NCI-H524 (cell line): Measurements from ENCODE around the gene CHRM5.
"Not testable (repeated sequence)": the region's sequence is repeated elsewhere in the genome, so short reads cannot be mapped to it uniquely, and the experiment has no call there.

Source experiments
- DNase-seq, 2 experiments: peaks; one replicate each; lab custom pipeline; 2025; lab: John Stamatoyannopoulos, UW

The CHRM5 gene

DNA sequence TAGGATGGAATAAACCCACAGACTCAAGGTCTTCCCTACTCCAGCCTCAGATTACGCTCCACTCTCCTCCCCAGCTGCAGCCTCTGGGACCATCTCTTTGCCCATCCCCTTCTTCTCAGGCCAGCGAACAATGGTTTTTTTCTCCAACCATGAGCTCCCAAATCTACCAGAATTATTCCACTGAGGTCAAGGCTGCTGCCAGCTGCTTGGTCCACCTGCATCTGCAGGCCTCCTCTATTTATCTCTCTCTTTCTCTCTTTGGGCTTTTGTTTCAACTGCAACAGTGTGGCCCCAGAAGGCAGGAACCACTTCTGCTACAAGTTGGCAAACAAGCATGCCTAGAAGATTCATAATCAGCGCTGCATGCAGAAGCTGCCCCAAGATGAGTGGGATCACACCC lies 19.1 kb downstream of the CHRM5 start:
- DNase-seq: no peak

DNA sequence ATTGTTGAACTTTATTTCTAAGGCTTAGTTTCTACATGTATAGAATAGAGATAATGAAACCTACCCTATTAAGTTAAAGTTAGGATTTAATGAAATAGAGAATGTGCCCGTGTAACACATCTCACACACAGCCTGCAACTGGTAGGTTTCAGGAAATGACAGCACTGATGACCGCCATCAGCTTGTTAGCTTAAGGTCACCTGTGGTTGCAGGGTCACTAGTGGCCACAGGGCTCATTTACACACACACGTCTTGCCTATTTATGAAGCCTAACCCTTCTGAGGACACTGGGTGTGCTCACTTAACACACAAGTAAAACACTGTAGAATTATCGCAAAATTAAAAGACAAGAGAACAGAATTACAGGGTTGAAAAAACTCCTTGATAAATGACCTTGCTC lies 20.1 kb downstream of the CHRM5 start:
- DNase-seq: no peak

DNA sequence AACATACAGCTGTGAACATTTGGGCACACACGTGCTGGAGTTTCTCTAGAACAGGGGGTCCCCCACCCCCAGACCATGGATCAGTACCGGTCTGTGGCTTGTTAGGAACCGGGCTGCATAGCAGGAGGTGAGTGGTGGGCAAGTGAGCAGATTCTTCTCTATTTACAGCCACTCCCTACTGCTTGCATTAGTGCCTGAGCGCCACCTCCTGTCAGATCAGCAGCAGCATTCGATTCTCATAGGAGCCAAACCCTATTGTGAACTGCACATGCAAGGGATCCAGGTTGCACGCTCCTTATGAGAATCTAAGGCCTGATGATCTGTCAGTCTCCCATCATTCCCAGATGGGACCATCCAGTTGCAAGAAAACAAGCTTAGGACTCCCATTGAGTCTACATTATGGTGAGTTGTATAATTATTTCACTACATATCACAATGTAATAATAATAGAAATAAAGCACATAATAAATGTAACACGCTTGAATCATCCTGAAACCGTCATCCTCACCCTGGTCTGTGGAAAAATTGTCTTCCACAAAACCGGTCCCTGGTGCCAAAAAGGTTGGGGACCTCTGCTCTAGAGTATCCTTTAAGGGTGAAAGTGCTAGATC lies 25.8 kb downstream of the CHRM5 start:
- peak; percentile 6 to 59 for DNase-seq

DNA sequence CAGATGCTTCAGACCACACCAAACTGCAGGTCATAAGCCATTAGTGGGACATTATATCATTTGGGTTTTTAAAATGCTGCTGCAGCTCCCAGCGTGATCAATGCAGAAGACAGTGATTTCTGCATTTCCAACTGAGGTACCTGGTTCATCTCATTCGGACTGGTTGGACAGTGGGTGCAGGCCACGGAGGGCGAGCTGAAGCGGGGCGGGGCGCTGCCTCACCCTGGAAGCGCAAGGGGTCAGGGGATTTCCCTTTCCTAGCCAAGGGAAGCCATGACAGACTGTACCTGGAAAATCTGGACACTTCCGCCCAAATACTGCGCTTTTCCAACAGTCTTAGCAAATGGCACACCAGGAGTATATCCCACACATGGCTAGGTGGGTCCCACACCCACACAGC lies 27.4 kb downstream of the CHRM5 start:
- not testable (repeated sequence) for DNase-seq

DNA sequence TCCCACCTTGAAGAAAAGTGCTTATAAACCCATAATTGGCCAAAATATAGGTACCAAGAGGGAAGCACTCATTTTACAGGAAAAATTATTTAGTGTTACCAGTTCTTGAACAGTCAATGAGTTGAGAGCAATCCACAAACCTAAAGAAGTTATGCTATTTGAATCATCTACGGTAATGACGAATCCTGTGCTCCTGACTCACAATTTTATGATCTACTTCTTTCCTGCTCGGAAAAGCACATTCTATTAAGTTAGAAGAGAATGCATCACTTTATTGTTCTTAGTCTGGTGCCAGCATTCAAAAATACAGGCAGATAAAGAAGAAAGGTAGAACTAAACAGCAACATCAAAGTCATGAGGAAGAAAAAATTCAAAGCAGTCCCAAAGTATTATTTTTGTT lies 33.2 kb downstream of the CHRM5 start:
- no peak for DNase-seq

DNA sequence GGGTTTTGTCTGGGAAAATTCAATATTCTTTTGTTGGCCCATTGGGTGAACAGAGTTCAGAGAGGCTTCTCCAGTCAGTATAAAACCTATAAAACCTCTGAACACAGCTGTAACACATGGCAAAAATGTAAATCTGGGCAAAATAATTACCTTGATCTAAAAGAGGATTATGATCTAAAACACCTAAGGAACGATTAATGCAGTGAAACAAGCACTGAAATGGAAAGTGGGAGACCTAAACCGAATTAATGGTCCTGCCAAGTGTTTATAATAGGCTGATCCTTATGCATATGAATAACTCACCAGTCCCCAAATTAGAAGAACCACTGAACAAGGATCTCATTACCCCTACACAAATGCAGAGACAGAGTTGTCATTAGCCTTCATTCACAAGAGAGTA lies 38.1 kb downstream of the CHRM5 start:
- DNase-seq: peak in 1 of 2 experiments; percentile 64

DNA sequence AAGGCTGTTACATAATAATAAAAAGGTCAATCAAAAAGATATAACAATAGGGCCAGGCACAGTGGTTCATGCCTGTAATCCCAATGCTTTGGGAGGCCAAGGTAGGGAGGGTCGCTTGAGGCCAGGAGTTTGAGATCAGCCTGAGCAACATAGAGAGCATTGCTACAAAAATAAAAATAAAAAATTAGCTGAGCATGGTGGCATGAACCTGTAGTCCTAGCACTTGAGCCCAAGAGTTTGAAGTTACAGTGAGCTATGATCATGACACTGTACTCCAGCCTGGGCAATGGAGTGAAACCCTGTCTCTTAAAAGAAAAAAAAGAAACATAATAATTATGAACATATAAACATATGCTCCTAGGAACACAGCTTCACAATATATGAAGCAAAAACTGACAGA lies 41.4 kb downstream of the CHRM5 start:
- no peak for DNase-seq

DNA sequence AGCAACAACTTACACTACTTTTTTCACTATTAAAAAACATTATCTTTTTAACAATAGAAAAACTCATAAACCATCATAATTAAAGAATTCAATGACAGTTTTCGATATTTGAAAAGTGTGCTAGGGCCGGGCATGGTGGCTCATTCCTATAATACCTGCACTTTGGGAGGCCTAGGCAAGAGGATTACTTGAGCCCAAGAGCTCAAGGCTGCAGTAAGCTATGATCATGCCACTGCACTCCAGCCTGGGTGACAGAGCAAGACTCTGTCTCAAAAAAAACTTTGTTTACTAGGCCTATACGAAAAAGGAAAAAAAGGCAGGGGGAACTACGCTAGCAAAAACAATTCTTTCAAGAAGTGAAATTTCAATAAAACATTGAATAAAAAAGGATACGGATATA lies 42.6 kb downstream of the CHRM5 start:
- DNase-seq: no peak

DNA sequence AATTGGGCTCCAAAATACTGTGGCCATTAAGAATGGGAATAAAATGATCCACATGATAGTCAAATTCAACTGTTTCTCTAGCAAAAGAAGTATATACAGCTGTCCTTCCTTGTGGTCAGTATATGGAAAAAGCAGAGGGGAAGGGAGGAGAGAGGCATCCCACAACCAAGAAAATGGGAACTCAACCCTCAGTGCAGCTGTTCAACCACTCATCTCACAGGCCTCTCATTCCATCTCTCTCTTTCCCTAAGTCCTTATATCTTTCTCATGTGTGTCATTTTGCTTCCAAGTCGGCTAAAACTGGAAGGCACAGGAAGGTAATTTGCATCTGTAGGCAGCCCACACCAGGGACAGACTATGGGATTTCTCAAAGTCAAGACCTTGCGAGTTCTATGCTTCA lies 43.2 kb downstream of the CHRM5 start:
- no peak for DNase-seq

DNA sequence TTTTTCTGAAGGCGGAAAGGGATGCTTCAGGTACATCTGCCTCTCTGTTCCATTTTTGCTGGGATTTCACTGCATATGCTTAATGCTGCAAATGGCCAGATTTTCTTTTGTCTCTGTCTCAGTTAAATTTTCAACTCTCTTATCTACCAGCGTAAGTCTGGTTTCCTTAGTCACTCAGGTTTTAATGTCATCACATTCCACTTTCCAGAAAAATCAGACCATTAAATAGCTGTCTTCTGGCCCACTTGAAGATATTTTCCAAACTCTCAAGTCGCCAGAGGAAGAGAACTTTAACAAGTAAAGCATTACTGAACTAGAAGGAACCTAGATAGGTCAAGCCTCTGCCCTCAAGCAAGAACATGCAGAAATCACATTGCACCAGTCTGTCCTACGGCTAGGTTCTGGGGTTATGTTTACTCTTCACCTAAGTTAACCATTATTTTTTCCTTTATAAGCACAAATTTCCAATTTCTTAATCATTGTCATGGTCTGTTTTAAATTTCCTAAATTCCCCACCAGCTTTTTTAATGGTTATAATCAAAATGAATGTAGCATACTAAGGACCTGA lies 44.2 kb downstream of the CHRM5 start:
- DNase-seq: no peak

DNA sequence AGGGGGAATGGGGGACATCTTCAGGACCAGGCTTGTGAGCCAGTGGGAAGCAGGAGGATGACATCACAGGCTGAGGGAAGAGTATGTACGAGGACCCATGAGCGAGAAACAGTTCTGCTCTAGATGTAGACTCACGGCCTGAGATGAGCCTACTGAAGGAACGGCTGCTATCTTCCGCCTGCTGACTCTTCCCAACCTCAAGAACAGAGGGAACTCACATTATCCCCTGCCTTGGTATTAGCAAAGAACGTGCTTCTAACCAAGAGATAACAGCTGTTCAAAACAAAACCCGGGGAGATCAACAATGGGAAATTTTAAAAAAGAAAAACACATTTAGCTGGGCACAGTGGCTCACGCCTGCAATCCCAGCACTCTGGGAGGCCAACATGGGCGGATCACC lies 45.4 kb downstream of the CHRM5 start:
- DNase-seq: no peak

DNA sequence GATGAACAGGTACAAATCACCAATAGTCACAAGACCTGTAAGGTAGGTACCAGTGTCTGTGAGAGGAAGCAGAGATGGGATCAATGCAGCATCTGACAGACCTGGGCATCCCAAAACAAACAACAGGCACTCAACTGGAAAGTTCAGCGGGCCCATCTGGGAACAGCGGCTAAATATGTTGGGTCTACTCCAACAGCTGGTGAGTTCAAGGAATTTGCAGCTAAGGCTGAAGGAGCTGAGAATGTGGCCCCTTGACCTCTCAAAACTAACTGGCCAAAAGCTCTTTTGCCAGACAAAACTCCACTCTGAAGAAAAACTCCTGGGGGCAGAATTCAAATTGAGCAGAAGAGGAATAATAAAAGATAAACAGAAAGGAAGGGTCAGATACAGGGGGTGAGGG lies 46.3 kb downstream of the CHRM5 start:
- no peak for DNase-seq

DNA sequence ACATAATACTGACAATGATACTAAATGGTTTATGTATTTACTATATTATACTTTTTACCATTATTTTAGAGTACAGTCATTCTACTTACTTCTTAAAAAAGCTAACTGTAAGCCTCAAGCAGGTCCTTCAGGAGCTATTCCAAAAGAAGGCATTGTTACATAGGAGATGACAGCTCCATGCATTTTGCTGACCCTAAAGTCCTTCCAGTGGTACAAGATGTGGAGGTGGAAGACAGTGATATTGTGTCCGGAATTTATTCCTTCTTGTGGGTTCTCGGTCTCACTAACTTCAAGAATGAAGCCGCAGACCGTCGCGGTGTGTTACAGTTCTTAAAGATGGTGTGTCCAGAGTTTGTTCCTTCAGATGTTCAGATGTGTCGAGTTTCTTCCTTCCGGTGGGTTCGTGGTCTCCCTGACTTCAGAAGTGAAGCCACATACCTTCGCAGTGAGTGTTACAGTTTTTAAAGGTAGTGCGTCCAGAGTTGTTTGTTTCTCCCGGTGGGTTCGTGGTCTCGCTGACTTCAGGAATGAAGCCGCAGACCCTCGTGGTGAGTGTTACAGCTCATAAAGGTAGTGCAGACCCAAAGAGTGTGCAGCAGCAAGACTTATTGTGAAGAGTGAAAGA lies 49.8 kb downstream of the CHRM5 start:
- no peak for DNase-seq

DNA sequence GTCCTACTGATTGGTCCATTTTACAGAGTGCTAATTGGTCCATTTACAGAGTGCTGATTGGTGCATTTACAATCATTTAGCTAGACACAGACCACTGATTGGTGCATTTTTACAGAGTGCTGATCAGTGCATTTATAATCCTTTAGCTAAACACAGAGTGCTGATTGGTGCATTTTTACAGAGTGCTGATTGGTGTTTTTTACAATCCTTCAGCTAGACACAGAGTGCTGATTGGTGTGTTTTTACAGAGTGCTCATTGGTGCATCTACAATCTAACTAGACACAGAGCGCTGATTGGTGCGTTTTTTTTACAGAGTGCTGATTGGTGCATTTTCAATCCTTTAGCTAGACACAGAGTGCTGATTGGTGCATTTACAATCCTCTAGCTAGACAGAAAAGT lies 50.4 kb downstream of the CHRM5 start:
- not testable (repeated sequence) for DNase-seq

DNA sequence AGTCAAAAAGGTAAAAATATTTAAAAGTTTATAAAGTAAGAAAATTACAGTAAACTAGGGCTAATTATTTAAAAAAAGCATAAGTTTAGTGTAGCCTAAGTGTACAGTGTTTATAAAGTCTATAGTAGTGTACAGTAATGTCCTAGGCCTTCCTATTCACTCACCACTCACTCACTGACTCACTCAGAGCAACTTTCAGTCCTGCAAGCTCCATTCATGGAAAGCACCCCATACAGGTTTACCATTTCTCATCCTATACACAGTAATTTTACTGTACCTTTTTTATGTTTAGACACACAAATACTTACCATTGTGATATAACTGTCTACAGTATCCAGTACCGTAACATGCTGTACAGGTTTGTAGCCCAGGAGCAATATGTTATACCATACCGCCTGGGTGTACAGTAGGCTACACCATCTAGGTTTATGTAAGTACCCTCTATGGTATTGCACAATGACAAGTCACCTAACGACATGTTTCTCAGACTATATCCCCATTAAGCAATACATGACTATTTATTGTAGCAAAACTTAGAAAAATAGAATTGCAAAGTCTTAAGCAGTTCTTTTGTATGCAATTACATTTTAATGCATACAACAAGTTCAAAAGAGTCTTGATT lies 51.2 kb downstream of the CHRM5 start:
- DNase-seq: no peak

DNA sequence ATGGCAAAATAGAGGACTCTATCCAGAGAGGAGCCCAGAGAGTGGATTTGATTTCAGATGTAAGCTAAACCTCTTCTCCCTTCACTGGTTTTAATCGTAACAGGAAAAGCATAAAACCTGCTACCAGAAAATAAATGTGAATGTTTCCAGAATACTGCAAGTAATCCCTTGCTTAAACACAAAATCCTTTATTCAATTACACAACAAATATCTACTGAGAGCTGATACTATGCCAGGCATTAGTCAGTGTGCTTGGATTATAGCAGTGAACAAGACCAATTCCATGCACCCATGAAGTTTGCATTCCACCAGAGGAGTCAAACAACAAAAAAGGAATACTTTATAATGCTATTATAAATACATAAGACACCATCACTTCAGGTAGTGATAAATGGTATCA lies 55.6 kb downstream of the CHRM5 start:
- DNase-seq: no peak

DNA sequence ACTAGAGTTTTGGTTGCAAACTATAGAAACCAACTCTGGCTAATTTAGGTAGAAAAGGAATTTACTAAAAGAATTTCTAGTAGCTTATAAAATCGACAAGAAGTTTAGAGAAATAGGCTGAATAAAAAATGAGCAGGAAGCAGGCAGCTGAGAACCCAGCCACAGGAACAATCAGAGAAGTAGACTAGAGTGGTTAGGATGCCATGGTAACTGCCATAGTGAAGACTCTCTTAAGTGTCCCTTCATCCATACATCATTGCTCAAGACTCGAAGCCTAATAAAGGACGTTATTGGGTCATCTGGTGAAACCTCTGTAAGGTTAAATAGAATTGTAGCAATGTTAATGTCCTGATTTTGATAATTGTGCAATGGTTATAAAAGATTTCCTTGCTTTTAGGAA lies 57.0 kb downstream of the CHRM5 start:
- DNase-seq: no peak

DNA sequence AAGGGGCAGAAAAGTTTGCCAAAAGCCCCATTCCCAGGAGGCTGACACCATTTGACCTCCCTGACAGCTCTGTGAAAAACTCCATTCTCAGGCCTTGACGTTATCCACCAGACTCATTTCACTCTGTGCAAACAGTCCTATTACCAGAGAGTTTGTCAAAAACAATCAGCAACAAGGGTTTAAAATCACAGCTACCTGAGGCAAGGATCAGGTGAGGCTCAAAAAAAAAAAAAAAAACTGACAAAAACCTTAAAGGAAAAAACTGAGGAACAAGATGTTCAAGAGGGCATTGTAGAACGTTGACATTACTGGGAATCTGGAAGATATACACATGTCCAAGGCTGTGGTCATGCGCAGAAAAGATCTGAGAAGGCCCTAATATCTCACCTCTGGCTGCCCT lies 59.3 kb downstream of the CHRM5 start:
- no peak for DNase-seq

DNA sequence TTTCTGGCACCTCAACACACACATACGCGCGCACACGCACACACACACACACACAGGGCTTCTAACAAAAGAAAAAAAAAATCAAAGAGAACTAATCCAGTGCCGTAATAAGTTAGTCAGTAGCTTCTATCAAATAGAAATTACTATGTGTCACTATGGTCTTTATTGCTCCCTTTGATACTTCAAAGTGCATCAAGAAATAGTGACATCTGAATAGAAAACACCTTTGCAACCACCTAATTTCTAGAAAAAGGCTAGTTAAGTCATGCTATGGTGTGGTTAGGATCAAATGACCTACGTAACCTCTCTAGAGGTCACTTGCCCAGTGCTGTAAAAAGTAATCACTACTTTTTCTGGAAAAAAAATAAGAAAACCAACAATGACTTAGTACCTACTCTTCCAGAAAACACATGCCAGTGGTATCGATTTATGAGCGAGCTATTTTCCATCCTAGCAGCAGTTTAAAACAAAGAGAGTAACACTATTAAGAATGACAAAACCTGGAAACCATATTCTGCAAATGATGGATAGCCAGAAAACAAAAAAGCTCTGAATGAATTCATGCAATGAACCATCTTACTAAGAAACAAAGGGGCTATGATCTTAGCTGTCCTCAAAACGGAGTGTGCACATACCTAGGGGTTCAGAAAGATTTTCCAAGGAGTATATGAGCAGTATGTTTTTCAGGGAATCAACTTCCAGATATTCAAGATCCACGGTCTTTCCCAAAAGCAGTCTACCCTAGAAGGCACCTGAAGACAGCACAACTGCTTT lies 63.9 kb downstream of the CHRM5 start:
- DNase-seq: no peak

DNA sequence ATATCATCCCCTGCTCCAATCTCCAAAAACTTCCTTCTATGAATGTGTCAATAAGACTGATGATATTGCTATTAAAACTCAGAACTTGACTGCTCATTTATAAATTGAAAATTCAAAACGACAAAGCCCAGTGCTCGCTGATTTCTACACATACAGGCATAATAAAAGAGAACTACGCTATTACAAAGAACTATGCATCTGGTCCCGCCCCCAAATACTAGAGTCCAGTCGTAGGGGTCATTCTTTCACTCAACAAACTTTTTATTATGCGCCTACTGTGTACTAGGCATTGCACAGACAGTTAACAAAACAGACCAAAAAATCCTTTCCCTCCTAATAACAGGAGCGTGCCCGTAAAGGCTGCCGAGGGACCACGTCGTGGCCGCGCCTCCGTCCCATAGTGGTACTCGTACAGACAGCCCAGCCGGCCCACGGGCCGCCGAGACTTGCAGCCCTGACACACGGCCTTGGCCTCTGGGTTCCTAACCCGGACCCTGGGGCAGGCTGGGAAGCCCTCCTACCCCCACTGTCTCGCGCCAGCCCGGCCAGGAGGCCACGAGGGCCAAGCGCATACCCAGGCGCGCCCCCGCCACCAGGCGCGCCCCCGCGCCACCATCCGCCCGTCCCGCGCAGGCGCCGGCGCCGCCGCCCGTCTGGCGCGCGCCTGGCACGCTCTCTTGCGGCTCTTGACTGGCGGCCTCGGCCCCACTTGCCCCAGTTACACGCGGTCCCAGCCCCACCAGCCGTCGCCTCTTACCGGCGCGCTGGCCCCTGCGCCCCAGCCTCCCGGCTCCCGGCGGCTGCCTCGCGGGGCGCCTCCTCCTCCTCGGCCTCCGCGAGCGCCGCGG lies 70.0 kb downstream of the CHRM5 start:
- DNase-seq: peak; percentile 66 to 82

DNA sequence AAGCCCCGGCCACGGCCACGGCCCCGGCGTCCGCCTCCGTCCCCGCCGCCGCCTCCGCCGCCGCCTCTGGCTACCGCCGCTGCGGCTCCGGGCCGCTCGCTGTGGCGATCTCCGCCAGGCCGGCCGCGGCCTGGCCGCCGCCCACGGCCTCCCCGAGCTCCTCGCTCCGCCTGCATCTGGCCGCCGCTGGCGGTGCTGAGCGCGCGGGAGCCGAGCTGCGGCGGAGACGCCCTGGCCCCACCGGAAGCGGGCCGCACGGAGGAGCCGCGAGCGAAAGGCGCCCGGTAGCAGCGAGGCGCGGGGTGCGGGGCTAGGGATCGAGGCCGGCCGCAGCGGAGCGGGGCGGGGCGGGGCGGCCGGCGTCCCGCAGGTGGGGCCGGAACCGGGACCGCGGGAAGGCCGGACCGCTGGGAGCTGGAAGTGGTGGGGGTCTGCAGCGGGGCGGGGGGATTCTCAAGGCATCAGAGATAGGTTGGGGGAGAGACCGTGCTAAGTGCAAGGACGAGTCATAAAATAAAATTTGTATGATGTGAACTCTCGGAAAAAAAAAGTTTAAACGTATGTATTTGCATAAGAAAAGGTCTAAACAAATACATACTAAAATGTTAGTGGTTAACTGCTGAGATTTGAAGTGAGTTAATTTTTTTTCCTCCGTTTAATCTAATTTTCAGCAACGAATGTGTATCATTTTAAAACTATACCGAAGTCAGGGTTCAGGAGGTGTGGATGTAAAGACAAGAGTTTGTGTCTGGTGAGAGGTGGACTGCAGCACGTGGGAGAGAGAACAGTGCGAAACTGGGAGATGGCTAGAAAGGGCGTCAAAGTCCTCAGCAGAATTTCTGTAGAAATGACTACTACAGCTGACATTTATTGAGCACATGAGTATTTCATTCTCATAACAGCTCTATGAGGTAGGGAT lies 70.8 kb downstream of the CHRM5 start, which contains the start of gene AVEN:
Gene AVEN (minus strand): TSS at position 334 of the 919 bp plus-strand sequence. CDS start 158 bp downstream, at position 176.
- DNase-seq: peak in 1 of 2 experiments; percentile 43
